IPS-NIHi7 (cell line): ENCODE data around the gene IL13.
"Not testable (repeated sequence)": the region's sequence is repeated elsewhere in the genome, so short reads cannot be mapped to it uniquely, and the experiment has no call there.

Source experiments
- DNase-seq: peaks from one replicate; pipeline ENCODE4 v3.0.0; 2012; ENCODE audit warnings: mixed read lengths; ENCODE audit errors: extremely low spot score

Gene IL13

DNA sequence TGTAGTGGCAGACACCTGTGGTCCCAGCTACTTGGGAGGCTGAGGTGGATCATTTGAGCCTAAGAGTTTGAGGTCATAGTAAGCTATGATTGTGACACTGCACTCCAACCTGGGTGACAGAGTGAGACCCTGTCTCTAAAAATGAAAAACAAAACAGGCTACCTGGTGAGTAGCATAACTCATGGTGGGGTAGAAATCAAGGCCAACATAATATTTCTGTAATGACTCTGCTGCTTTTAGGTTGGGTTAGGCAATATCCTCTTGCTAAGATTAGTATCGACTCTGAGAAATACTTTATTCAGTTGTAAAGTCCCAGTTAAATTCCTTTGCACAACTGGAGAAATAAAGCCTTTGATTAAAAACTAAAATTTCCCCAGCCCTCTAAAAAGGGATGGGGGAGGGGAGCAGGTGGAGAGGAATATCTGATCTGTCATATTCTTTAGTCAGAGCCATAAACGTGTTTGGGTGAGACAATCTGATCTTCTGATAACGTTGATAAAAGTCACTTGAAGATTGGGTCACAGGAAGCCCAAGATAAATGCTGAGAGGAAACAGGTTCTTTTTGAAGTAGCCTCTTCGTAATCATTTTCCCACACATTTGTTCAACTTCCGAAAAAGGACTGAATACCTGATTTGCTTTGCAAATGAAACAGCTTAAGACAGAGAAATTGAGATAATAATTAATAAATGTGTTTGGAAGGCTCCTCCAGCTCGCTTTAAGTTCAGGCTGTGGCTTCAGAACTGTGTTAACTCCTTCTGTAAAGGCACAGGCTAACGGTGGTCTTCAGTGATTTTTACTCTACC lies 30.8 kb downstream of the IL13 start:
- no peak for DNase-seq

- no peak for DNase-seq
Measured at GRCh38 chr5:132689513-132689912, 31.5 kb downstream of the IL13 start.

GRCh38 chr5:132690156-132690555 lies 32.2 kb downstream of the IL13 start:
- no peak for DNase-seq

- not testable (repeated sequence) for DNase-seq
Measured at GRCh38 chr5:132691755-132692631, 34.0 kb downstream of the IL13 start.

GRCh38 chr5:132692632-132692967 lies 34.6 kb downstream of the IL13 start:
- DNase-seq = no peak

- no peak for DNase-seq
Measured at GRCh38 chr5:132695956-132696355, 38.0 kb downstream of the IL13 start.

- DNase-seq = no peak
Measured at GRCh38 chr5:132704875-132705274, 46.9 kb downstream of the IL13 start.

DNA sequence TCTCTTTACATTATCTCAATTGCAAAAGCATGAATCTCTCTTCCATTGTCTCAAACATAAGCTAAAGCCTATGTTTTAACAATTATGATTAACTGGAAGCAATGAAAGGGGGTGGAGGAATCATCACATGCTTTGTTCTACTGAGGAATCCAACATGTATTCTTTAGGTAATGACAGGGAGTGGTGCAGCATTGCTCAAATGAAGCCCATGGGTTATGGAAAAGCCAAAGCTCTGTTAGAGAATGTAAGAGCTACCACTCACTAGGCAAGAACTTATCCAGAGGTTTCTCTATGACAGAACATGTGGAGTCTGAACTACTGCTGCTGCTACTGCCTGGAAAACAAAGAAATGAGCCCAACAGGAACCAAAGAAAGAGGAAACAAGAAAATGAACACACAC lies 50.7 kb downstream of the IL13 start:
- no peak for DNase-seq
